HepG2 (cell line): ENCODE measurements around the gene UCN. TPM values are rescaled to one million over a fixed set of nuclear protein-coding genes. Genes with fewer than 3 reads are reported as not detected.

ENCODE experiments used
- CBX1 ChIP-seq: IDR thresholded peaks from one replicate; pipeline ENCODE4 v1.6.1; 2016; ENCODE audit warnings: antibody characterized with exemption, low read depth
- FOSL2 ChIP-seq: sonication (generic); formaldehyde crosslinking; IDR thresholded peaks from 2 replicates; pipeline ENCODE4 v1.4.0; 2020; ENCODE audit warnings: missing genetic modification reagents
- GFI1 ChIP-seq: sonication (generic); formaldehyde crosslinking; IDR thresholded peaks from 2 replicates; pipeline ENCODE4 v1.5.0; 2020; ENCODE audit warnings: missing genetic modification reagents, mild to moderate bottlenecking, borderline replicate concordance
- KLF16 ChIP-seq, 2 experiments: sonication (generic) in 1 of 2; formaldehyde crosslinking in 1 of 2; IDR thresholded peaks; 2 replicates each; pipeline versions ENCODE4 v1.6.1 to v1.8.0; 2016 to 2023; ENCODE audit warnings: missing genetic modification reagents in 2 of 2, missing compliant biosample characterization in 1 of 2
- MTF1 ChIP-seq: sonication (generic); formaldehyde crosslinking; IDR thresholded peaks from 2 replicates; pipeline ENCODE4 v1.5.0; 2020; ENCODE audit warnings: missing genetic modification reagents
- RBM22 ChIP-seq: fragments of 200-400 bp; formaldehyde crosslinking; optimal IDR thresholded peaks from 2 replicates; pipeline ENCODE3; 2017; ENCODE audit warnings: mild to moderate bottlenecking, low read length, moderate library complexity
- ZFYVE20 ChIP-seq: sonication (generic); formaldehyde crosslinking; IDR thresholded peaks from 2 replicates; pipeline ENCODE4 v1.8.0; 2023; ENCODE audit warnings: low read depth, mild to moderate bottlenecking, moderate library complexity, missing genetic modification reagents, borderline replicate concordance
- polyA plus RNA-seq, 8 experiments: library from polyadenylated mRNA; depleted of rRNA in 3 of 8; stranded (reverse) in 7 of 8; unstranded in 1 of 8; fragments of >200 nt; fragmentation: Illumina TruSeq in 4 of 8; extraction: Trizol in 4 of 8; gene quantifications; 2 replicates each; pipeline versions ENCODE4 v1.2.1 to v1.2.3, GENCODE V29; 2011 to 2016; ENCODE audit warnings: low read depth in 4 of 8, missing spikeins in 1 of 8, mixed read lengths in 1 of 8; ENCODE audit not compliant: insufficient read depth in 1 of 8
- total RNA-seq, 5 experiments: library from RNA; depleted of rRNA; stranded (reverse); fragments of >200 nt; fragmentation: Illumina TruSeq; extraction: Trizol; gene quantifications; 2 replicates each; pipeline ENCODE4 v1.2.3, GENCODE V29; 2016; ENCODE audit warnings: low read depth in 1 of 5
- TF ChIP-seq, protein P1 (sequence below): IDR thresholded peaks from 2 replicates; pipeline ENCODE4 v1.6.1; 2016; ENCODE audit warnings: low read depth, control low read depth
- TF ChIP-seq, protein P2 (sequence below): sonication (generic); formaldehyde crosslinking; IDR thresholded peaks from 2 replicates; pipeline ENCODE4 v1.4.0; 2020; ENCODE audit warnings: mild to moderate bottlenecking, missing genetic modification reagents
- TF ChIP-seq, protein P3 (sequence below): sonication (generic); formaldehyde crosslinking; IDR thresholded peaks from 2 replicates; pipeline ENCODE4 v1.9.0; 2021; ENCODE audit warnings: missing genetic modification reagents, mild to moderate bottlenecking, borderline replicate concordance
- TF ChIP-seq, protein P4 (sequence below): sonication (generic); formaldehyde crosslinking; conservative IDR thresholded peaks from 2 replicates; pipeline ENCODE4 v1.8.0; 2022; ENCODE audit warnings: mild to moderate bottlenecking, moderate library complexity, missing genetic modification reagents
- TF ChIP-seq, protein P5 (sequence below): IDR thresholded peaks from 2 replicates; pipeline ENCODE4 v1.6.1; 2016; ENCODE audit warnings: missing genetic modification reagents, missing compliant biosample characterization

The UCN gene
- total and polyA plus RNA-seq, 2 of the 13 experiments (the other 11 are each of a cell fraction or from before 2014, with no cell fraction given) = 1.2 to 2.3 TPM

DNA sequence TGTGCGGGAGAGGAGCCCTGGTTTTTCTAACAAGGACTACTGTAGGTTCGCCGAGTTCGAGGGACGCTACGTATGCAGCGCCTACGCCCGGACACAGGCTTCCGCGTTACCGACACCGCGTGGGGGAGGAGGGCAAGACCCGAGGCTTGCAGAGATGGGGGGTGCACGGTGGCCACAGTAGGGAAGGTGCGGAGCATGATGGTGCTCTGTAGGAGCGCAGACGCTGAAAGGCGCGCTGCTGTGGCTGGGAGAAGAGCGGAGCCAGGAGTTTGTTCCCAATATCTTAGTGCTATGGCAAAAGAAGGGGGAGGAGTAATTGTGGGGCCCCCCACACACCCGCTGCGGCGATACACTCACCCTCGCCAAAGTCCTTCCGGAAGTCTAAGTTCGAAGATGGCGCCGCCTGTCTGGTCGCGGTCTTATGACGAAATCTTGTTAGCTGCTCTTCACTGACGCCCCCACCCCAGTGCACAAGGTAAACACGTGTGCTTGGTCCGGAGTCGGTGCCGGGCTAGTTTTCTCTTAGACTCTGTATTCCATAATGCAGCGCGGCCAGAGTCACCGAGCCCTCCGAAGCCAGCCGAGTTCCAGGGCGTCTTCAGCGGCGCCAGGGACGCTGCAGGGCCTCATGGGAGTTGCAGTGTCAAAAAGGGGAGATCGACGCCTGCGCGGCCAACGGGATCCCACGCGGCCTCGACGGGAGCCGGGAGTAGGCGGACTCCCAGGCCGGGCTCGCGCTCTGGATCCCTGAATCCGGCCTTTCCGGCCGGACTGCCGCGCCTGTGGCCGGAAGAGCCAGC, 48.3 kb upstream of the UCN start, which contains the start of gene GTF3C2 (continued):
- TF ChIP-seq FOSL2 (CRISPR knock-in tag) (peak; percentile 47), RBM22 (peak; percentile 96), GFI1 (CRISPR knock-in tag) (peak; percentile 60; the same call in 1 of the 2 replicates), KLF16 (CRISPR knock-in tag; IDR thresholded peaks at IDR 0.05) (peak in 1 of 2 experiments; percentile 91; a peak in 2 of 4 replicates), MTF1 (CRISPR knock-in tag) (0 out of 2 replicates have a peak, but pooled peaks have one; percentile 47), CBX1 (no peak), ZFYVE20 (CRISPR knock-in tag) (no peak)
- TF ChIP-seq, protein P1, sequence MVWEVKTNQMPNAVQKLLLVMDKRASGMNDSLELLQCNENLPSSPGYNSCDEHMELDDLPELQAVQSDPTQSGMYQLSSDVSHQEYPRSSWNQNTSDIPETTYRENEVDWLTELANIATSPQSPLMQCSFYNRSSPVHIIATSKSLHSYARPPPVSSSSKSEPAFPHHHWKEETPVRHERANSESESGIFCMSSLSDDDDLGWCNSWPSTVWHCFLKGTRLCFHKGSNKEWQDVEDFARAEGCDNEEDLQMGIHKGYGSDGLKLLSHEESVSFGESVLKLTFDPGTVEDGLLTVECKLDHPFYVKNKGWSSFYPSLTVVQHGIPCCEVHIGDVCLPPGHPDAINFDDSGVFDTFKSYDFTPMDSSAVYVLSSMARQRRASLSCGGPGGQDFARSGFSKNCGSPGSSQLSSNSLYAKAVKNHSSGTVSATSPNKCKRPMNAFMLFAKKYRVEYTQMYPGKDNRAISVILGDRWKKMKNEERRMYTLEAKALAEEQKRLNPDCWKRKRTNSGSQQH (CRISPR knock-in tag) = peak; percentile 88
- TF ChIP-seq, protein P2, sequence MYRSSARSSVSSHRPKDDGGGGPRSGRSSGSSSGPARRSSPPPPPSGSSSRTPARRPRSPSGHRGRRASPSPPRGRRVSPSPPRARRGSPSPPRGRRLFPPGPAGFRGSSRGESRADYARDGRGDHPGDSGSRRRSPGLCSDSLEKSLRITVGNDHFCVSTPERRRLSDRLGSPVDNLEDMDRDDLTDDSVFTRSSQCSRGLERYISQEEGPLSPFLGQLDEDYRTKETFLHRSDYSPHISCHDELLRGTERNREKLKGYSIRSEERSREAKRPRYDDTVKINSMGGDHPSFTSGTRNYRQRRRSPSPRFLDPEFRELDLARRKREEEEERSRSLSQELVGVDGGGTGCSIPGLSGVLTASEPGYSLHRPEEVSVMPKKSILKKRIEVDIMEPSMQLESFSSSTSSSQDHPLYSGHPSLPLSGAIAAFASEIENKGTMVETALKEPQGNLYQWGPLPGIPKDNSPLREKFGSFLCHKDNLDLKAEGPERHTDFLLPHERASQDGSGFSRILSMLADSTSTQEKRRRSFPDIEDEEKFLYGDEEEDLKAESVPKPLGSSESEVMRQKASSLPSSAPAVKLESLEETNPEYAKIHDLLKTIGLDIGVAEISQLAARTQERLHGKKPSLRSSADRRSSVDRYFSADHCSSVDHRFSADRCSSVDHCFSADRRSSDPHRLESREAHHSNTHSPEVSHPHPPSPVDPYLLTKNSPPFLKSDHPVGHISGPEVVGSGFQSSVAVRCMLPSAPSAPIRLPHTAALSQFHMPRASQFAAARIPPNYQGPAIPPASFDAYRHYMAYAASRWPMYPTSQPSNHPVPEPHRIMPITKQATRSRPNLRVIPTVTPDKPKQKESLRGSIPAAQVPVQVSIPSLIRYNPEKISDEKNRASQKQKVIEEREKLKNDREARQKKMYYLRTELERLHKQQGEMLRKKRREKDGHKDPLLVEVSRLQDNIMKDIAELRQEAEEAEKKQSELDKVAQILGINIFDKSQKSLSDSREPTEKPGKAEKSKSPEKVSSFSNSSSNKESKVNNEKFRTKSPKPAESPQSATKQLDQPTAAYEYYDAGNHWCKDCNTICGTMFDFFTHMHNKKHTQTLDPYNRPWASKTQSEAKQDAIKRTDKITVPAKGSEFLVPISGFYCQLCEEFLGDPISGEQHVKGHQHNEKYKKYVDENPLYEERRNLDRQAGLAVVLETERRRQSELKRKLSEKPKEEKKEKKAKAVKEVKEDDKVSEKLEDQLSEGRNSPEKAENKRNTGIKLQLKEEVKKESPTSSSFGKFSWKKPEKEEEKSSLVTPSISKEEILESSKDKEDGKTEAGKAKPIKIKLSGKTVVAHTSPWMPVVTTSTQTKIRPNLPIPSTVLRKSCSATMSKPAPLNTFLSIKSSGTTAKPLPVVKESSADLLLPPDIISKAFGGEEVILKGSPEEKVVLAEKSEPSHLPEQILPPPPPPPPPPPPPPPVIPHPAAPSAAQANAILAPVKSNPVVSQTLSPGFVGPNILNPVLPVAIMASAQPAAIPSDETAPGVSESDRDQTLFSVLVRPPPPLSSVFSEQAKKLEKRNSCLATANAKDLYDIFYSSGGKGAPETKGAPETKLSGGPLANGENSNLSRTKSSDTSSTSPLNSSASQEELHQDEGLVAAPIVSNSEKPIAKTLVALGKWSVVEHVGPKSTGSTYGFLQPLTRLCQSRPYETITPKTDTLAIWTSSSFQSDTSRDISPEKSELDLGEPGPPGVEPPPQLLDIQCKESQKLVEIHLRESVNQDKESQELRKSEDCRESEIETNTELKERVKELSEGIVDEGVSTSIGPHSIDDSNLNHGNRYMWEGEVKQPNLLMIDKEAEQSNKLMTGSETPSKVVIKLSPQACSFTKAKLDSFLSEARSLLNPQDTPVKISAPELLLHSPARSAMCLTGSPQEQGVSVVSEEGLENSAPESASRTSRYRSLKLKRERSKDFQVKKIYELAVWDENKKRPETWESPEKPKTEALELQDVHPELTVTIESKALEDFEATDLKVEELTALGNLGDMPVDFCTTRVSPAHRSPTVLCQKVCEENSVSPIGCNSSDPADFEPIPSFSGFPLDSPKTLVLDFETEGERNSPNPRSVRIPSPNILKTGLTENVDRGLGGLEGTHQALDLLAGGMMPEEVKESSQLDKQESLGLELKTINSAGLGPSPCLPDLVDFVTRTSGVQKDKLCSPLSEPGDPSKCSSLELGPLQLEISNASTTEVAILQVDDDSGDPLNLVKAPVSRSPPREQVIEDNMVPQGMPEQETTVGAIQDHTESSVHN (CRISPR knock-in tag) = peak; percentile 7; the same call in 1 of the 2 replicates
- TF ChIP-seq, protein P3, sequence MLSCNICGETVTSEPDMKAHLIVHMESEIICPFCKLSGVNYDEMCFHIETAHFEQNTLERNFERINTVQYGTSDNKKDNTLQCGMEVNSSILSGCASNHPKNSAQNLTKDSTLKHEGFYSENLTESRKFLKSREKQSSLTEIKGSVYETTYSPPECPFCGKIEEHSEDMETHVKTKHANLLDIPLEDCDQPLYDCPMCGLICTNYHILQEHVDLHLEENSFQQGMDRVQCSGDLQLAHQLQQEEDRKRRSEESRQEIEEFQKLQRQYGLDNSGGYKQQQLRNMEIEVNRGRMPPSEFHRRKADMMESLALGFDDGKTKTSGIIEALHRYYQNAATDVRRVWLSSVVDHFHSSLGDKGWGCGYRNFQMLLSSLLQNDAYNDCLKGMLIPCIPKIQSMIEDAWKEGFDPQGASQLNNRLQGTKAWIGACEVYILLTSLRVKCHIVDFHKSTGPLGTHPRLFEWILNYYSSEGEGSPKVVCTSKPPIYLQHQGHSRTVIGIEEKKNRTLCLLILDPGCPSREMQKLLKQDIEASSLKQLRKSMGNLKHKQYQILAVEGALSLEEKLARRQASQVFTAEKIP (CRISPR knock-in tag) = no peak
- TF ChIP-seq, protein P4, sequence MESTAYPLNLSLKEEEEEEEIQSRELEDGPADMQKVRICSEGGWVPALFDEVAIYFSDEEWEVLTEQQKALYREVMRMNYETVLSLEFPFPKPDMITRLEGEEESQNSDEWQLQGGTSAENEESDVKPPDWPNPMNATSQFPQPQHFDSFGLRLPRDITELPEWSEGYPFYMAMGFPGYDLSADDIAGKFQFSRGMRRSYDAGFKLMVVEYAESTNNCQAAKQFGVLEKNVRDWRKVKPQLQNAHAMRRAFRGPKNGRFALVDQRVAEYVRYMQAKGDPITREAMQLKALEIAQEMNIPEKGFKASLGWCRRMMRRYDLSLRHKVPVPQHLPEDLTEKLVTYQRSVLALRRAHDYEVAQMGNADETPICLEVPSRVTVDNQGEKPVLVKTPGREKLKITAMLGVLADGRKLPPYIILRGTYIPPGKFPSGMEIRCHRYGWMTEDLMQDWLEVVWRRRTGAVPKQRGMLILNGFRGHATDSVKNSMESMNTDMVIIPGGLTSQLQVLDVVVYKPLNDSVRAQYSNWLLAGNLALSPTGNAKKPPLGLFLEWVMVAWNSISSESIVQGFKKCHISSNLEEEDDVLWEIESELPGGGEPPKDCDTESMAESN (CRISPR knock-in tag) = peak; percentile 93
- TF ChIP-seq, protein P5, sequence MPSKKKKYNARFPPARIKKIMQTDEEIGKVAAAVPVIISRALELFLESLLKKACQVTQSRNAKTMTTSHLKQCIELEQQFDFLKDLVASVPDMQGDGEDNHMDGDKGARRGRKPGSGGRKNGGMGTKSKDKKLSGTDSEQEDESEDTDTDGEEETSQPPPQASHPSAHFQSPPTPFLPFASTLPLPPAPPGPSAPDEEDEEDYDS (CRISPR knock-in tag) = peak; percentile 79
